Small intestine (tissue), 7 donors: Measurements from ENCODE around the gene FOXB1. TPM values are rescaled to one million over a fixed set of nuclear protein-coding genes. Genes with fewer than 3 reads are reported as not detected.
A peak's percentile ranks its signal among the peaks of the same experiment; 100 is the strongest.

Experiments
- DNase-seq, 2 donors: peaks; one replicate each; pipeline versions ENCODE4 v3.0.0 to v3.0.0-alpha.2; 2013
- FAIRE-seq: peaks from 2 replicates; lab custom pipeline; 2012; peaks lifted over from hg19 to GRCh38; lab: Jason Lieb, UNC
- H3K27ac ChIP-seq, 3 donors: one replicate each; pipeline ENCODE4 v1.5.1; 2013; ENCODE audit warnings: low read length in 2 of 3, mild to moderate bottlenecking in 2 of 3, control low read depth in 1 of 3, inconsistent platforms in 1 of 3, low read depth in 1 of 3, moderate library complexity in 1 of 3
- H3K27me3 ChIP-seq, 3 donors: one replicate each; pipeline ENCODE4 v1.6.1; 2013; ENCODE audit warnings: low read length in 3 of 3, inconsistent platforms in 1 of 3; ENCODE audit not compliant: control insufficient read depth in 3 of 3, insufficient read depth in 3 of 3
- H3K36me3 ChIP-seq, 3 donors: one replicate each; pipeline ENCODE4 v1.6.1; 2013; ENCODE audit warnings: low read length in 3 of 3, inconsistent platforms in 1 of 3, low read depth in 1 of 3, mild to moderate bottlenecking in 1 of 3, moderate library complexity in 1 of 3; ENCODE audit not compliant: control insufficient read depth in 3 of 3, insufficient read depth in 2 of 3
- H3K4me1 ChIP-seq, 3 donors: one replicate each; pipeline ENCODE4 v1.6.1; 2013; ENCODE audit warnings: low read length in 2 of 3, inconsistent platforms in 1 of 3, low read depth in 1 of 3, mild to moderate bottlenecking in 1 of 3, moderate library complexity in 1 of 3; ENCODE audit not compliant: control insufficient read depth in 3 of 3, insufficient read depth in 2 of 3
- H3K4me3 ChIP-seq, 3 donors: one replicate each; pipeline ENCODE4 v1.5.1; 2013; ENCODE audit warnings: low read length in 3 of 3, control low read depth in 1 of 3, inconsistent platforms in 1 of 3, low read depth in 1 of 3, mild to moderate bottlenecking in 1 of 3, moderate library complexity in 1 of 3
- H3K9me3 ChIP-seq, 2 donors: one replicate each; pipeline ENCODE4 v1.6.1; 2013; ENCODE audit warnings: low read depth in 1 of 2, low read length in 1 of 2; ENCODE audit not compliant: control insufficient read depth in 2 of 2, insufficient read depth in 1 of 2
- WGBS, 3 donors: extraction: QIAGEN DNeasy Blood & Tissue Kit; methylation state at CpG; one replicate each; pipeline ENCODE4 v1.1.7; 2013; 5-methylcytosine and 5-hydroxymethylcytosine counted together
- polyA plus RNA-seq, 4 donors: library from polyadenylated mRNA; stranded (reverse) in 3 of 4; unstranded in 1 of 4; fragments of 200-250 nt in 3 of 4; fragments of 120-200 nt in 1 of 4; gene quantifications; one replicate each; pipeline versions ENCODE4 v1.2.1 to v1.2.3, GENCODE V29; 2013
- donor health status: healthy with polysubstance abuse.
- donor health status: control.
- donor health status: control.
- donor health status: Bipolar disorder and iron deficiency.
- donor health status: healthy.

Gene FOXB1
- polyA plus RNA-seq, 4 donors: 0.01 TPM; not detected in 3

- H3K4me3 ChIP-seq: no peak overlapping the region
- no peak overlapping the region for H3K27ac ChIP-seq
- peaks cover 0 to 1% of the 10 kb centered on the region in 2 donors for H3K9me3 ChIP-seq
- 5 to 11% (median 6%) methylated on average over 19 of the region's 19 CpGs for WGBS, 3 donors
- peaks cover 21 to 99% (median 72%) of the 10 kb centered on the region in 3 donors for H3K27me3 ChIP-seq
- peaks cover 0 to 10% (median 9%) of the 10 kb centered on the region in 3 donors for H3K4me1 ChIP-seq
- no peak for FAIRE-seq
- no peaks in the 10 kb centered on the region for H3K36me3 ChIP-seq
- DNase-seq: no peak
These were observed 3.1 kb upstream of the FOXB1 start for GRCh38 chr15:60000824-60001609.

DNA sequence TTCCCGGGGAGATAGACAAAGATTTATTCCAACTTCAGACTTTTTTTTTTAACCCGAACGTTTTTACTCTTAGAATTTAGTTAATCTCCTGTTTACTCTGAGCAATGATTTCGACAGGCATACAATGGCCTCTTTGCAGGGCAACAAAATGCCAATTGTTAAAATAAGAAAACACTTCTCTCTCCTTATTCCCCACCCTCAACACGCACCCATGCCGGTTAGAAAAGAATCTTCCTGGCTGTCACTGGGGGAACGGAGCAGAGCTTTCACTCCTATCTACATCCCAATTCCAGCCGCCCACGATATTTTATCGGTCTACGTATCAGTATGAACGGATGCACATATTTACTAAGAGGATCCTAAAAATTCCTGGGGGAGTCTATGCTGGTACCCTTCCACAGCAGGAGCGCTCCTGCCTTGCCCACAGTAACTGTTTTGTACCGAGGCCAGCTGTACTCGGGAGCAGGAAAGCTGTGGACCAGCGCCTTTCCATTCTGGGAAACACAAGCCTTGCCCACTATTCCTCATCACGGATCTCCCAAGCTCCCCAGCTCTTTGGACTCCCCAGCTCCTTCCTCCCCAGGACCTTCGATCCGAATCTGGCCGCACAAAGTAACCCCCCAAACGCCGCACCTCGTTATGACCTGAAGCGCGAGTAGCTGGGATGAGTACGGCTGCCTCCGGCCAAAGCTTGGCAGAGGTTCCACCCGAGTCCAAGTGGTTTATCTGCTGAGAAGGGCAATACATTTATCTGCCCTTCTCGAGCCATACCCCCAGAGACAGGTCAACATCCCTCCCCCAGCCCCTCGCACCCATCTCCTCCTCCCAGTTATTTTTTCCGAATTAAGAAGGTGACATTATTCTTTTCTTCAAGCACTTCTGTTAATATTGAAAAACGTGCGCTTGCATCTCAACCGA is 2.2 kb upstream of the FOXB1 start:
- FAIRE-seq: no peak

GRCh38 chr15:60002528-60003218 is 1.4 kb upstream of the FOXB1 start:
- H3K9me3 ChIP-seq: peaks cover 0 to 3% of the 10 kb centered on the region in 2 donors
- no peak overlapping the region for H3K27ac ChIP-seq
- H3K36me3 ChIP-seq: no peaks in the 10 kb centered on the region
- WGBS, 3 donors: 8 to 16% (median 9%) methylated on average over 26 of the region's 26 CpGs
- no peak overlapping the region for H3K4me3 ChIP-seq
- FAIRE-seq (no peak), DNase-seq (no peak)
- peaks cover 0 to 10% (median 8%) of the 10 kb centered on the region in 3 donors for H3K4me1 ChIP-seq
- H3K27me3 ChIP-seq: peaks cover 18 to 94% (median 62%) of the 10 kb centered on the region in 3 donors

More for the DNA sequence above, 2.2 kb upstream of the FOXB1 start:
- DNase-seq: no peak
- H3K4me3 ChIP-seq: no peak overlapping the region
- WGBS, 3 donors: 4 to 9% (median 5%) methylated on average over 34 of the region's 34 CpGs
- peaks cover 0 to 12% (median 10%) of the 10 kb centered on the region in 3 donors for H3K4me1 ChIP-seq
- no peaks in the 10 kb centered on the region for H3K36me3 ChIP-seq
- H3K27me3 ChIP-seq: peaks cover 21 to 99% (median 68%) of the 10 kb centered on the region in 3 donors
- peaks cover 0 to 3% of the 10 kb centered on the region in 2 donors for H3K9me3 ChIP-seq
- no peak overlapping the region for H3K27ac ChIP-seq

- Histone ChIP-seq H3K27me3 (peaks cover 18 to 92% (median 58%) of the 10 kb centered on the region in 3 donors), H3K27ac (no peak overlapping the region), H3K36me3 (no peaks in the 10 kb centered on the region), H3K4me3 (no peak overlapping the region), H3K4me1 (peaks cover 0 to 10% (median 8%) of the 10 kb centered on the region in 3 donors), H3K9me3 (peaks cover 0 to 3% of the 10 kb centered on the region in 2 donors)
- no peak for DNase-seq
- 3 to 6% (median 3%) methylated on average over 24 of the region's 24 CpGs for WGBS, 3 donors
- FAIRE-seq: no peak
These were observed 685 bp upstream of the FOXB1 start for GRCh38 chr15:60003243-60004008.

- peak overlapping the region in 1 of 3 donors; percentile 75 for H3K4me3 ChIP-seq
- H3K9me3 ChIP-seq: peaks cover 0 to 3% of the 10 kb centered on the region in 2 donors
- DNase-seq (peak in 1 of 2 donors; percentile 35), FAIRE-seq (no peak)
- WGBS, 3 donors: 2 to 5% (median 3%) methylated on average over 44 of the region's 44 CpGs
- peaks cover 13 to 92% (median 57%) of the 10 kb centered on the region in 3 donors for H3K27me3 ChIP-seq
- no peaks in the 10 kb centered on the region for H3K36me3 ChIP-seq
- no peak overlapping the region for H3K27ac ChIP-seq
- peaks cover 0 to 10% (median 8%) of the 10 kb centered on the region in 3 donors for H3K4me1 ChIP-seq
These were observed 788 bp downstream of the FOXB1 start for GRCh38 chr15:60004846-60005351.

DNA sequence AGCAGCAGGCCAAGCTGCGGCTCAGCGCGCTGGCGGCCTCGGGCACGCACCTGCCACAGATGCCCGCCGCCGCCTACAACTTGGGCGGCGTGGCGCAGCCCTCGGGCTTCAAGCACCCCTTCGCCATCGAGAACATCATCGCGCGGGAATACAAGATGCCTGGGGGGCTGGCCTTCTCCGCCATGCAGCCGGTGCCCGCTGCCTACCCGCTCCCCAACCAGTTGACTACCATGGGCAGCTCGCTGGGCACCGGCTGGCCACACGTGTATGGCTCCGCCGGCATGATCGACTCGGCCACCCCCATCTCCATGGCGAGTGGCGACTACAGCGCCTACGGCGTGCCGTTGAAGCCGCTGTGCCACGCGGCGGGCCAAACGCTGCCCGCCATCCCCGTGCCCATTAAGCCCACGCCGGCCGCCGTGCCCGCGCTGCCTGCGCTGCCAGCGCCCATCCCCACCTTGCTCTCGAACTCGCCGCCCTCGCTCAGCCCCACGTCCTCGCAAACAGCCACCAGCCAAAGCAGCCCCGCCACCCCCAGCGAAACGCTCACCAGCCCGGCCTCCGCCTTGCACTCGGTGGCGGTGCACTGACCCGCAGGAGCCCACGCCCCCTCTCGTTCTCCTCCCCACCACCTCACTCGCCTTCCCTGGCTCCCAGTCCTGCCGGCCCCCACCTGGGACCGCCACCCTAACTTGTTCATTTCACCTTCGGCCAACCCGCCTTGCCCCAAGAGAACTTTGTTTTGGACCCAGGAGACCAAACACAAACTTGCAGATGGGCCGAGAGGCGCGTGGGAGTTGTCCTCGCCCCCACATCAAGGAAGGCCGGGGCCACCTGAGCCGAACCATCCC is 1.5 kb downstream of the FOXB1 start:
- H3K4me1 ChIP-seq: peaks cover 0 to 10% (median 8%) of the 10 kb centered on the region in 3 donors
- H3K27me3 ChIP-seq: peaks cover 14 to 92% (median 54%) of the 10 kb centered on the region in 3 donors
- WGBS, 3 donors: 1 to 3% (median 2%) methylated on average over 76 to 77 of the region's 77 CpGs
- no peak overlapping the region for H3K27ac ChIP-seq
- H3K4me3 ChIP-seq: peak overlapping the region; percentile 19 to 75 (median 35)
- FAIRE-seq: no peak
- DNase-seq: no peak
- no peaks in the 10 kb centered on the region for H3K36me3 ChIP-seq
- peaks cover 0 to 3% of the 10 kb centered on the region in 2 donors for H3K9me3 ChIP-seq
